ENCODE measurements around the gene NAPB. TPM values are rescaled to one million over a fixed set of nuclear protein-coding genes. Genes with fewer than 3 reads are reported as not detected.

The NAPB gene
- total and polyA plus RNA-seq, 2 of the 8 experiments (the other 6 are each of a cell fraction or from before 2014, with no cell fraction given), result 6.2 to 12.3 TPM

- WGBS, 2 experiments (ENCODE audit: extremely low coverage in 1 of 2, insufficient coverage in 1 of 2, insufficient read length in 1 of 2, insufficient replicate concordance in 2 of 2, low coverage in 1 of 2, low lambda C conversion rate in 2 of 2, missing lambda C conversion rate in 1 of 2), result 71% methylated on average over 8 of the region's 8 CpGs; no CpG with 5 or more reads in 1 of the 2 experiments
- CTCF ChIA-PET (ENCODE audit: partially characterized antibody), result interaction anchor here (0.6 to 18.9 kb wide), 24 partner anchors 8 to 430 kb away, joined by 3 to 328 read pairs (median 4); partner anchors contain the start of genes CST8 and CST9
These were observed 25.2 kb upstream of the NAPB start for GRCh38 chr20:23446505-23446904.

More at GRCh38 chr20:23446505-23446904, 25.2 kb upstream of the NAPB start:
- Histone ChIP-seq H4K8ac (ENCODE audit: extremely low read depth, insufficient read depth, low read length) (no peak overlapping the region), H3K23ac (ENCODE audit: insufficient read length) (no peak overlapping the region), H3K4me2 (ENCODE audit: insufficient read depth in 1 of 2, low read depth in 2 of 2, low read length in 2 of 2) (no peak overlapping the region), H3K56ac (replicated peaks; ENCODE audit: insufficient read length, low read depth, low read length) (no peak overlapping the region), H2BK12ac (ENCODE audit: low read depth, low read length) (peak overlapping the region; percentile 13; the same call in 1 of the 2 replicates), H2BK15ac (ENCODE audit: low read length) (no peak overlapping the region; the same call in 1 of the 2 replicates), H4K5ac (ENCODE audit: insufficient read length, low read depth, low read length) (no peak overlapping the region), H2AFZ (ENCODE audit: low read length) (0 out of 2 replicates have a peak overlapping the region, but pooled peaks have one; percentile 86), H4K91ac (replicated peaks; ENCODE audit: insufficient read length, low read length) (no peak overlapping the region), H3K79me1 (ENCODE audit: low read depth, low read length) (no peaks in the 10 kb centered on the region), H3K4ac (replicated peaks; ENCODE audit: insufficient read length, low read depth, low read length) (no peak overlapping the region), H3K4me3 (ENCODE audit: extremely low read depth in 1 of 4, insufficient read depth in 2 of 4, low read depth in 3 of 4, low read length in 4 of 4) (no peak overlapping the region), H3K14ac (ENCODE audit: insufficient read length) (no peak overlapping the region), H3K27me3 (replicated peaks in 1 of 4; ENCODE audit: control insufficient read depth in 3 of 4, extremely low read depth in 1 of 4, insufficient read depth in 3 of 4, low read length in 3 of 4) (no peaks in the 10 kb centered on the region), H3K4me1 (replicated peaks in 1 of 4; ENCODE audit: control insufficient read depth in 3 of 4, insufficient read depth in 4 of 4, low read length in 3 of 4) (no peaks in the 10 kb centered on the region; a peak in 1 of 7 replicates), H3K9ac (replicated peaks in 1 of 4; ENCODE audit: extremely low read depth in 1 of 4, low read depth in 3 of 4, low read length in 3 of 4) (no peak overlapping the region), H2BK20ac (ENCODE audit: low read length) (no peak overlapping the region), H3K36me3 (ENCODE audit: control insufficient read depth in 2 of 4, insufficient read depth in 4 of 4, low read length in 3 of 4) (no peaks in the 10 kb centered on the region), H2AK5ac (ENCODE audit: low read depth, low read length) (no peak overlapping the region), H3K9me3 (ENCODE audit: insufficient read depth in 2 of 2, low read depth in 1 of 2, low read length in 1 of 2) (no peaks in the 10 kb centered on the region), H3K18ac (ENCODE audit: extremely low read depth, low read length) (no peak overlapping the region), H2BK120ac (replicated peaks; ENCODE audit: low read depth, low read length) (no peak overlapping the region), H2BK5ac (ENCODE audit: low read depth, low read length) (0 out of 2 replicates have a peak overlapping the region, but pooled peaks have one; percentile 2), H3K27ac (ENCODE audit: low read depth, low read length) (no peak overlapping the region), H3K23me2 (ENCODE audit: low read depth, low read length) (peaks cover 5% of the 10 kb centered on the region; the same call in 1 of the 2 replicates), H4K20me1 (replicated peaks in 1 of 2; ENCODE audit: control insufficient read depth in 1 of 2, insufficient read depth in 2 of 2, low read length in 2 of 2) (peaks cover 0 to 1% of the 10 kb centered on the region in 2 experiments), H3K79me2 (ENCODE audit: control insufficient read depth in 1 of 2, insufficient read depth in 2 of 2, low read length in 2 of 2) (no peaks in the 10 kb centered on the region)
- POLR2A ChIA-PET (ENCODE audit: partially characterized antibody), result no interaction called here
- no peak for TF ChIP-seq MAX (IDR thresholded peaks at IDR 0.05)
- TF ChIP-seq EZH2 (IDR thresholded peaks at IDR 0.05; ENCODE audit: low read depth, low read length, severe bottlenecking), result no peak
- no peak for TF ChIP-seq TAF7 (optimal IDR thresholded peaks at IDR 0.05; ENCODE audit: borderline replicate concordance, low read depth, low read length)
- peak; percentile 81 to 98 (median 82) for TF ChIP-seq CTCF (IDR thresholded peaks at IDR 0.05; ENCODE audit: control extremely low read depth in 1 of 3, insufficient read depth in 1 of 3, low read depth in 1 of 3, low read length in 3 of 3)
- peak; percentile 85 for TF ChIP-seq YY1 (IDR thresholded peaks at IDR 0.05; ENCODE audit: low read depth, low read length)
- no peak for TF ChIP-seq SP1 (IDR thresholded peaks at IDR 0.05; ENCODE audit: low read depth, low read length)
- peak; percentile 59 to 84 for TF ChIP-seq RAD21 (IDR thresholded peaks at IDR 0.05 in 1 of 2, conservative IDR thresholded peaks at IDR 0.05 in 1 of 2; ENCODE audit: low read depth in 2 of 2, low read length in 2 of 2)
- FAIRE-seq (peak; percentile 91), DNase-seq (ENCODE audit: low read depth in 1 of 2, low spot score in 2 of 2) (peak in 1 of 2 experiments; percentile 88)
